Sigmoid colon (tissue), 4 donors: Measurements from ENCODE around the gene ERVMER34-1.

ENCODE experiments used
- EP300 ChIP-seq, 4 donors: sonication (generic); formaldehyde crosslinking; IDR thresholded peaks; one replicate each; pipeline ENCODE4 v1.6.1; 2017; ENCODE audit warnings: antibody characterized with exemption in 4 of 4
- POLR2AphosphoS5 ChIP-seq, 4 donors: sonication (generic); formaldehyde crosslinking; IDR thresholded peaks; one replicate each; pipeline ENCODE4 v1.6.1; 2017; ENCODE audit warnings: antibody characterized with exemption in 4 of 4
- TF ChIP-seq, protein P1 (sequence below), 4 experiments: fragments of 450-650 bp in 3 of 4; fragments of 200-600 bp in 1 of 4; IDR thresholded peaks; one replicate each; pipeline ENCODE4 v1.5.1; 2016 to 2019; ENCODE audit warnings: antibody characterized with exemption in 4 of 4, mild to moderate bottlenecking in 3 of 4, moderate library complexity in 2 of 4

DNA sequence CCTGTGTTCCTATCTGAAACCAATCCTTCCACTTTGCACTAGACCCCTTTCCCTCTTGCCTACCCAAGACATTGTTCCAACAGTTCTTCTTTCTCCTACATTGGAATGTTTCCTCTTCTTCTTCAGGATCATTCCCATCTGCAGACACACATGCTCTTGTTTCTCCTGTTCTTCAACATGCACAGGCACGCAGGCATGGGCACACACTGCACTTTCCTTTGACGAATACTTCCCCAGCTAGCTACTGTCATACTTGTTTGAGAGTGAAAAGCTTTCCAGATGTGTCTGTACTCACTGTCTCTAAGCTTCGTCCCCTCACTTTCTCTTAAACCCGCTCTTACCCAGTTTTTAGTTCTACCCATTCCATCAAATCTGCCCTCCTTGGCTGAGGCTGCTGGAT, 31.8 kb upstream of the ERVMER34-1 start:
- TF ChIP-seq, protein P1, sequence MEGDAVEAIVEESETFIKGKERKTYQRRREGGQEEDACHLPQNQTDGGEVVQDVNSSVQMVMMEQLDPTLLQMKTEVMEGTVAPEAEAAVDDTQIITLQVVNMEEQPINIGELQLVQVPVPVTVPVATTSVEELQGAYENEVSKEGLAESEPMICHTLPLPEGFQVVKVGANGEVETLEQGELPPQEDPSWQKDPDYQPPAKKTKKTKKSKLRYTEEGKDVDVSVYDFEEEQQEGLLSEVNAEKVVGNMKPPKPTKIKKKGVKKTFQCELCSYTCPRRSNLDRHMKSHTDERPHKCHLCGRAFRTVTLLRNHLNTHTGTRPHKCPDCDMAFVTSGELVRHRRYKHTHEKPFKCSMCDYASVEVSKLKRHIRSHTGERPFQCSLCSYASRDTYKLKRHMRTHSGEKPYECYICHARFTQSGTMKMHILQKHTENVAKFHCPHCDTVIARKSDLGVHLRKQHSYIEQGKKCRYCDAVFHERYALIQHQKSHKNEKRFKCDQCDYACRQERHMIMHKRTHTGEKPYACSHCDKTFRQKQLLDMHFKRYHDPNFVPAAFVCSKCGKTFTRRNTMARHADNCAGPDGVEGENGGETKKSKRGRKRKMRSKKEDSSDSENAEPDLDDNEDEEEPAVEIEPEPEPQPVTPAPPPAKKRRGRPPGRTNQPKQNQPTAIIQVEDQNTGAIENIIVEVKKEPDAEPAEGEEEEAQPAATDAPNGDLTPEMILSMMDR (IDR thresholded peaks at IDR 0.05) = no peak
- TF ChIP-seq EP300 (IDR thresholded peaks at IDR 0.05) (no peak), POLR2AphosphoS5 (IDR thresholded peaks at IDR 0.05) (no peak)
